ENCODE data around the gene MSH2.
"Not testable (repeated sequence)": the region's sequence is repeated elsewhere in the genome, so short reads cannot be mapped to it uniquely, and the experiment has no call there.

The MSH2 gene

DNA sequence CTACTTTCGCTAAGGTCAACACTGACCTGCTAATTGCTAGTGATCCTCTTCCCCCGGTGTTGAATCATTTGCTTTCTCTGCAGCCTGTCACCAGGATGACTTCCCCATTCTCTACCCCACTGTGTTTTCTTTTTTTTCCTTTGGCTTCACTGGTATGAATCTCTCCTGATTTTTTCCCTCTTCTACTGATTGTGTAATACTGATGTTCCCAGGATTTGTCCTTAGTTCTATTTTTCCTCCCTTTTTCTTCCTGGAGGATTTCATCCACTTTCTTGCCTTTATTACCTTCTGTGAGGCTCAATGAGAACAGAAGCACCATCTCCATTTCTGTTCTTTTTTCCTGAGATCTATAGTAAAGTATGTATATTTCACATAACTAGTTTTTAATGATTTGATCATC, 14.1 kb upstream of the MSH2 start:
- no peak for DNase-seq (ENCODE audit: low read depth)
- no peak overlapping the region for H3K4me3 ChIP-seq (ENCODE audit: low read depth, low read length)
- TF ChIP-seq, protein P1, sequence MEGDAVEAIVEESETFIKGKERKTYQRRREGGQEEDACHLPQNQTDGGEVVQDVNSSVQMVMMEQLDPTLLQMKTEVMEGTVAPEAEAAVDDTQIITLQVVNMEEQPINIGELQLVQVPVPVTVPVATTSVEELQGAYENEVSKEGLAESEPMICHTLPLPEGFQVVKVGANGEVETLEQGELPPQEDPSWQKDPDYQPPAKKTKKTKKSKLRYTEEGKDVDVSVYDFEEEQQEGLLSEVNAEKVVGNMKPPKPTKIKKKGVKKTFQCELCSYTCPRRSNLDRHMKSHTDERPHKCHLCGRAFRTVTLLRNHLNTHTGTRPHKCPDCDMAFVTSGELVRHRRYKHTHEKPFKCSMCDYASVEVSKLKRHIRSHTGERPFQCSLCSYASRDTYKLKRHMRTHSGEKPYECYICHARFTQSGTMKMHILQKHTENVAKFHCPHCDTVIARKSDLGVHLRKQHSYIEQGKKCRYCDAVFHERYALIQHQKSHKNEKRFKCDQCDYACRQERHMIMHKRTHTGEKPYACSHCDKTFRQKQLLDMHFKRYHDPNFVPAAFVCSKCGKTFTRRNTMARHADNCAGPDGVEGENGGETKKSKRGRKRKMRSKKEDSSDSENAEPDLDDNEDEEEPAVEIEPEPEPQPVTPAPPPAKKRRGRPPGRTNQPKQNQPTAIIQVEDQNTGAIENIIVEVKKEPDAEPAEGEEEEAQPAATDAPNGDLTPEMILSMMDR (IDR thresholded peaks at IDR 0.05; ENCODE audit: insufficient read depth, low read depth, low read length, missing control alignments), result no peak

GRCh38 chr2:47389692-47390091, 13.3 kb upstream of the MSH2 start:
- TF ChIP-seq, protein P1 (IDR thresholded peaks at IDR 0.05; ENCODE audit: insufficient read depth, low read depth, low read length, missing control alignments), result no peak
- no peak for DNase-seq (ENCODE audit: low read depth)

DNA sequence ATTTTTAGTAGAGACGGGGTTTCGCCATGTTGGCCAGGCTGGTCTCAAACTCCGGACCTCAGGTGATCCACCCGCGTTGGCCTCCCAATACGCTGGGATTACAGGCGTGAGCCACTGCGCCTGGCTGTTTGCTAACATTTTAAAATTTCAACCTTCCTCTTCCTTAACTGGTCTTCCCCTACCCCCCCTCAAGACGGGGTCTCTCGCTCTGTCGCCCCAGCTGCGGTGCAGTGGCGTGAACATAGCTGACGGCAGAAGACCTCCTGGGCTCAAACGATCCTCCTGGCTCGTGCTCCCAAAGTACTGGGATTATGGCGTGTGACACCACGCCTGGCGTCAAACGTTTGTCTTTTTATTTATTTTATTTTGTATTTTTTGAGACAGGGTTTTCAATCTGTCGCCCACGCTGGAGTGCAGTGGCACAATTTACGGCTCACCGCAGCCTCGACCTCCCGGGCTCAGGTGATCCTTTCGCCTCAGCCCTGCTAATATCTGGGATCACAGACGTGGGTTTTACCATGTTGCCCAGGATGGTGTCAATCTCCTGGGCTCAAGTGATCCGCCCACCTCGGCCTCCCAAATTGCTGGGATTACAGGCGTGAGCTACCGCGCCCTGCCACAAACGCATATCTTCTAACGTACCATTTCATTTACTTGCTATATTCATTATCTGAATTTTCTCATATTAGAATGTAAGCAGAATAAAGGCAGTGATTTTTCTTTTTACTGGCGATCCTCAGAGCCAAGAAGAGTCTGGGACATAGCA, 984 bp upstream of the MSH2 start:
- TF ChIP-seq, protein P1 (IDR thresholded peaks at IDR 0.05; ENCODE audit: insufficient read depth, low read depth, low read length, missing control alignments), result no peak
- no peak for DNase-seq (ENCODE audit: low read depth)

More at GRCh38 chr2:47389692-47390091, 13.3 kb upstream of the MSH2 start:
- no peak overlapping the region for H3K4me3 ChIP-seq (ENCODE audit: low read depth, low read length)

GRCh38 chr2:47402555-47402804, 476 bp upstream of the MSH2 start:
- TF ChIP-seq, protein P1 (IDR thresholded peaks at IDR 0.05; ENCODE audit: insufficient read depth, low read depth, low read length, missing control alignments), result no peak
- peak overlapping the region; percentile 82 for H3K4me3 ChIP-seq (ENCODE audit: low read depth, low read length)
- no peak for DNase-seq (ENCODE audit: low read depth)

More for the DNA sequence above, 984 bp upstream of the MSH2 start:
- H3K4me3 ChIP-seq (ENCODE audit: low read depth, low read length), result peak overlapping the region; percentile 82

DNA sequence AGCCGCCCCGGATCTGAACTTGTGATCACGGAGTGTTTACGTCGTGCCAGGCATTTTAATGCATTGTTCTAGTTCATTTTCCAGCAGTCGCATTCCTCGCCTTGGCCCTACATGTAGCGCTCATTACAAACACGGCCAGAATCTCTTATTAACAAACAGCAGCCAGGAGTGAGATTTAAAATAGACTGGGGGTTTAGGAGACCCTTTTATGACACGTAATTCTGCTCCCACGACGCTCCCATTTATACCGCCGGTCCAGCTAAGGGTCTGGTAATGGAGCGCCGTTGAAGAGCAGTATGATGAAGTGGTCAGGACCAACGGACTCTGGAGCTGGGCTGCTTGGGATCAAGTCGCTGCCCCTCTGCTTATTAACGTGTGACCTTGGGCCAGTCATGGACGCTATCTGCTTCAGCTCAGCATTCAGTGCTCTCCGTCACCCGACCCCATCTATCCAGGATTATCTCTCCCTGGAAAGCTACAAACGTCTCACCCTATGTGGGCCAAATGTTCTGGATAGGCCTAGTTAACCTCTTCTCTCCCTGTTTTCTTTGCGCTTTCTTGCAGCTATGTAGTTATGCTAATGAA, 745 bp downstream of the MSH2 start:
- TF ChIP-seq, protein P1 (IDR thresholded peaks at IDR 0.05; ENCODE audit: insufficient read depth, low read depth, low read length, missing control alignments), result no peak
- no peak for DNase-seq (ENCODE audit: low read depth)
- peak overlapping the region; percentile 82 for H3K4me3 ChIP-seq (ENCODE audit: low read depth, low read length)

GRCh38 chr2:47404356-47404755, 1.4 kb downstream of the MSH2 start:
- TF ChIP-seq, protein P1 (IDR thresholded peaks at IDR 0.05; ENCODE audit: insufficient read depth, low read depth, low read length, missing control alignments), result no peak
- no peak for DNase-seq (ENCODE audit: low read depth)
- peak overlapping the region; percentile 82 for H3K4me3 ChIP-seq (ENCODE audit: low read depth, low read length)

DNA sequence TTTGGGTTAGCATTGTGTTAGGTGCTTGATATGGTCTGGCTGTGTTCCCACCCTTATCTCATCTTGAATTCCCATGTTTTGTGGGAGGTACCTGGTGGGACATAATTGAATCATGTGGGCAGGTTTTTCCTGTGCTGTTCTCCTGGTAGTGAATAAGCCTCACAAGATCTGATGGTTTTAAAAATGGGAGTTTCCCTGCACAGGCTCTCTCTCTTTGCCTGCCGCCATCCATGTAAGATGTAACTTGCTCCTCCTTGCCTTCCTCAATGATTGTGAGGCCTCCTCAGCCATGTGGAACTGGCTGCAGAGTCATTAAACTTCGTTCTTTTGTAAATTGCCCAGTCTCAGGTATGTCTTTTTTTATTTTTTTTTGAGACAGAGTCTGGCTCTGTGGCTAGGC, 2.8 kb downstream of the MSH2 start:
- no peak overlapping the region for H3K4me3 ChIP-seq (ENCODE audit: low read depth, low read length)
- TF ChIP-seq, protein P1 (IDR thresholded peaks at IDR 0.05; ENCODE audit: insufficient read depth, low read depth, low read length, missing control alignments), result no peak

GRCh38 chr2:47406649-47407330, 3.8 kb downstream of the MSH2 start:
- DNase-seq (ENCODE audit: low read depth); H3K4me3 ChIP-seq (ENCODE audit: low read depth, low read length): not testable (repeated sequence)

More for the DNA sequence above, 2.8 kb downstream of the MSH2 start:
- no peak for DNase-seq (ENCODE audit: low read depth)

GRCh38 chr2:47407976-47408375, 5.0 kb downstream of the MSH2 start:
- not testable (repeated sequence) for H3K4me3 ChIP-seq (ENCODE audit: low read depth, low read length); DNase-seq (ENCODE audit: low read depth)

Measured in GM12865 (cell line).